SIG-M5 (cell line): Measurements from ENCODE around the gene LYPD6B.

Source experiments
- DNase-seq: peaks from one replicate; lab custom pipeline; 2025; lab: John Stamatoyannopoulos, UW

The LYPD6B gene

DNA sequence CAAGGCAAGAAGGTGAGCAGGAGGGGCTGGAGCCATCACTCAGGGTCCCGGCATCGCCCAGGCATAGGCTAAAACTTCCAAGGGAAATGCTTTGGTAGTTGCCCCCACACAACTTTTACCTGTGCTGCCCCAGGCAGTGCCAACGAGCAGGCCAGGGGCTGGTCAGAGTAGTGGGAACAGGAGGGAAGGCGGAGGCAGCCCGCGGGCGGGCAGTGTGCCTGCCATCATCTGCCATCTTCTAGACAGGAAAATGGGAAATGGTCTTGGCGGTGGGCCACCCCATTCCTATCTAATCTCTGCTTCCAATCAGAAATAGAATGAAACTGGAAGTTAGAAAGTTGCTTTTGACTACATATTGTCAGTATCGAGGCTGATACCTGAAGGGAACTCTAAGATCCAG, 26.0 kb upstream of the LYPD6B start:
- DNase-seq = no peak

GRCh38 chr2:149015501-149015900, 23.0 kb upstream of the LYPD6B start:
- DNase-seq = no peak

- no peak for DNase-seq
Measured at GRCh38 chr2:149015926-149016563, 22.5 kb upstream of the LYPD6B start.

- DNase-seq = no peak
Measured at GRCh38 chr2:149017116-149017985, 21.1 kb upstream of the LYPD6B start.

DNA sequence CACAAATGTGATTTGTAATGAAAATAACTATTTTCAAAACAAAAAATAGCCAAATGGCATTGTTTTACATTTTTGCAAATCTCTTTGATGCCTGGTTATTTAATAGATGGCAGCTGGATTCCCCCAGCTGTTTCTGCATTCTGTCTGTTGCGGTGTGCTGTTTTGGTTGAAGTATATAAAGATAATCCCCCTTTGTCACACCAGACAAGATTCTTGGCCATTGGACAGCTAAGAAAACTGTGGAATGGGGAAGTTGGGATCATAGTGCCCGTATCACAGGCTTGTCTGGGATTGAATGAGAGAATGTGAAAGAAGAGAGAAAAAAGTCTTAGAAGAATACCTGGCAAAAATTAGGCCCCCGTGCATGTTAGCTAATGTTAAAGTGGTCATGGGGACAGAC, 19.5 kb upstream of the LYPD6B start:
- DNase-seq = no peak

DNA sequence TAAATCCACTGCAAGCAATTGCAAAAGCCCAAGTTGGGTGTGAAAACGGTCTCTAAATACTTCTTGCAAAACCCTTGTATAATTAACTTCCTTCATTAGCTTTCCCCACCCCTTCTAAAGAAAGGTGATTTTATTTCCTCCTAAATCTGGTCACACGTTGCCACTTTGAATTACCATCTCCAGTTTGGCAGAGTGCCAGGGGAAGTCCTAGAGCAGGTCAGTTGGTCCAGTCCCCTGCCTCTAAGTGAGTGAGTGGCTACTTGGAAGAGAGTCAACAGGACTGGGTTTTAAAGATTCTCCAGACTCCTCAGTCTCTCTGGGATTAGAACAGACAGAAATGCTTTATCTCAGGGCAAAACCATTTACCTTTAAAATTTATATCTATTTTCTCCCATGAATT, 18.7 kb upstream of the LYPD6B start:
- peak; percentile 23 for DNase-seq

GRCh38 chr2:149020432-149020851, 18.1 kb upstream of the LYPD6B start:
- DNase-seq = peak; percentile 16

DNA sequence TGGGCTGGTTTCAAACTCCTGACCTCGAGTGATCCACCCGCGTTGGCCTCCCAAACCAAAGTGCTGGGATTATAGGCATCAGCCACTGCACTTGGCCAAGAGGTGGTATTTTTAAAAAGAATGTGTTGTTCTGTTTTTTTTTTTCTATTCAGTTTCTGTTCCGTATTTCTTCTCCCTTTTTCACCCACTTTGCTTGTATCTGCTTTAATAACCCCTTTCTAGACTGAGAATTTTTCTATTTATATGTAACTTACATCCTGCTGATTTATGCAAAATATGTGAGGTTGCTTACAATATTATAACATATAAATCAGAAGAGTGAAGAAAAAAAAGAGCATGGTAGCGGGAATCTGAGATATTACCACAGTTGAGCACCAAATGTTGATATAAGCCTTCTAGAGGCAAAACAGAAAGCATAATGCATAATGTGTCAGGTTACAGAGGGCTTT, 17.2 kb upstream of the LYPD6B start:
- no peak for DNase-seq

DNA sequence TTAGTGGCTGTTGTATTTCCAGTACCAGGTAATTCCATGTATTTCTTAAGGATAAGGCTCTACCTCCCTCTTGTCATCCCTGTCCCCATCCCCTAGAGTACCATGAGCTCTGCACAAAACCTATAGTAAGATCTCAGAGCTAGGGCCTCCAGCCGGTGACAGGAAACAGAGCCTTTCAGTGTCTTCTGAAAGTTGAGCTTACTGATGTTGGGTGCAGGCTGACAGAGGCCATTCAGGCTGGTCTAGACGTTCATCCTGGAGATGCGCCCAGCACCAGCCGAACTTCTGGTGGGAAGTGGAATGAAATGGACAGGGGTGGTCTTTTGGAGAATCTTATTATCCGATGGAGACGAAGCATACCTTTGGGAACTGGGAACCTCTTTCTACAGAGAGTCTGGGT, 16.7 kb upstream of the LYPD6B start:
- no peak for DNase-seq

DNA sequence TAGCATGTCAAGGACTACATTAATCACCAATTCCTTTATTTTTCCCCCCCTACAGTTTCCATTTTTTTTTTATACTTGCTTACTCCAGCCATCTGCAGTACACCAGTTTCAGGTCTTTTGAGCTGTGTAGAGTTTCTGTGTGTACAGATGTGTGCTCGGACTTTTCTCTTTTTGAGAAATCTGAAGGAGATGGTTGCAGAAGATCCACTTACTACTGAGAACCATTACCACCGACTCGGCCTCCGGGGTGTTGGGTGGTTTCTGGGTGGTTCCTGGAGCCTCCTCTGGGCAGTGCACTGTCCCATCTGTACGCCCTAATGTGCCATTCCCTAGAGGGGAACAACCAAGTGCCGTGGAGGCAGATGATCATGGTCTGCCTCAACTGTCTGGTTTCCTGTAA, 15.4 kb upstream of the LYPD6B start:
- DNase-seq = no peak

GRCh38 chr2:149027590-149028250, 10.8 kb upstream of the LYPD6B start:
- DNase-seq = no peak

DNA sequence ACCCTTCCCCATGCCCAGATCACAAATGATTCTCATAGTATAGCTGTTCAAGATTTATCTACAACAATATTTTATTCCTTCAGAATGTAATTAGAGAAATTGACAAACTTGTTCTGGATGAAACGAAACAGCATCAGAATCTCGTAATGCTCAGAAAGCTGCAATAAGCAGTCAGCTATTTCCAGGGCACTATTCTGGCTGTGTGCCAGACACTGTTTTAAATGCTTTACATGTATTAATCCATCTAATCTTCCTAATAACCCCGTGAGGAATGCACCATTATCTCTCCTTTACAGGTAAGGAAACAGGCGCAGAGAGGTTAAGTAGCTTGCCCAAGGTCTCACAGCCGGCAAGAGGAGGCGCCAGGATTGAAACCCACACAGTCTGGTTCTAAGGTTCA, 10.1 kb upstream of the LYPD6B start:
- DNase-seq = no peak

DNA sequence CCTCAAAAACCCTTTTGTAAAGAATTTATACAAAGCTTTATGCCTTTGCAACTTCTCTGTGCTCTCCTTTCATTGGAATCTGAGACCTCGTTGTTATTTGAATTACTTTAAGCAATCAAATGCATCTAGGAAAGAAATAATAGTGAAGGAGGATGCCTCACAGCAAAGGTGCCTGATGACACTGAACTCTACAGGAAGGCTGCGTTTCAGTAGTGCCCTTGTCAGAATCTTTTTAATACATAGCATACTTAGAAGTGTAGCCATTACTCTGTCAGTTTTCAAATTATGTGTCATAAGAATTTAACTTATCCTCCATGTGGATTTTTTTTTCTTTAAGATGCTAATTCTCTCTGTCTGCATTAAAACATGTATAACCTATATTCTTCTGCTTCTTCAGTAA, 9.6 kb upstream of the LYPD6B start:
- no peak for DNase-seq

GRCh38 chr2:149029307-149029965, 9.1 kb upstream of the LYPD6B start:
- DNase-seq = no peak

DNA sequence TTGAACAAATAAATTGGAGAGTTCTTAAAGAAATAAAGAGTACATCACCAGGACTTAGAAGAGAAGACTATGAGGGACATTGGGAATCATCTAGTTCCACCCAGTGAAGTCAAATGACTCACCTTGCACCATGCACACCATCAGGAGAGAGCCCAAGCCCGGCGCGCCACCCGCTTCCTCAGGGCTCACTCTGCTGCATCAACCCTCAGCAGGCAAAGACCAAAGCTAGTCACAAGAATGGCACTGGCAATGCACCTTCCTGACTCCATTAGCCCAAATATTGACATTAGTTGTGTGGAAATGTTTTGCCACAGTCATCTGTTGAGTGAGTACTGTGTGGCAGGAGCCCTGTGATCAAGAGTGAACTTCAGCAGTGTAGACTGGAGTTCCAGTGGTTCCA, 7.1 kb upstream of the LYPD6B start:
- no peak for DNase-seq

DNA sequence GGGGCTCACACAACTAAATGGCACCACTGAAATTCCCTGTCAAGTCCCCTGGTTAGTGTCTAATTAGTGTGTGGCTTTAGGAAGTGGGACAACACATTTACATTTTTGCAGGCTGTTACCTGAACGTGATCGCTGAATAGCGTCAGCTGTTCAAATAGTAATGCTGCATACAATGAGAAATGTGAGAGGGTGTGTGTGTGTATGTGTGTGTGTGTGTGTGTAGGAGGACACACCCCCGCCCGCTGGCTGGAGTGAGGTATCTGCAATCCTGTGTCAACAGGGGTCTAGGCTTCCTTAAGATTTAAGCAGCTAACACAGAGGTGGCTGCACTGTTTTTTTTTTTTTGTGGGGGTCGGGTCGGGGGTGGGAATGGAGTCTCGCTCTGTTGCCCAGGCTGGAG, 4.8 kb upstream of the LYPD6B start:
- no peak for DNase-seq

- no peak for DNase-seq
Measured at GRCh38 chr2:149034406-149034805, 4.1 kb upstream of the LYPD6B start.

DNA sequence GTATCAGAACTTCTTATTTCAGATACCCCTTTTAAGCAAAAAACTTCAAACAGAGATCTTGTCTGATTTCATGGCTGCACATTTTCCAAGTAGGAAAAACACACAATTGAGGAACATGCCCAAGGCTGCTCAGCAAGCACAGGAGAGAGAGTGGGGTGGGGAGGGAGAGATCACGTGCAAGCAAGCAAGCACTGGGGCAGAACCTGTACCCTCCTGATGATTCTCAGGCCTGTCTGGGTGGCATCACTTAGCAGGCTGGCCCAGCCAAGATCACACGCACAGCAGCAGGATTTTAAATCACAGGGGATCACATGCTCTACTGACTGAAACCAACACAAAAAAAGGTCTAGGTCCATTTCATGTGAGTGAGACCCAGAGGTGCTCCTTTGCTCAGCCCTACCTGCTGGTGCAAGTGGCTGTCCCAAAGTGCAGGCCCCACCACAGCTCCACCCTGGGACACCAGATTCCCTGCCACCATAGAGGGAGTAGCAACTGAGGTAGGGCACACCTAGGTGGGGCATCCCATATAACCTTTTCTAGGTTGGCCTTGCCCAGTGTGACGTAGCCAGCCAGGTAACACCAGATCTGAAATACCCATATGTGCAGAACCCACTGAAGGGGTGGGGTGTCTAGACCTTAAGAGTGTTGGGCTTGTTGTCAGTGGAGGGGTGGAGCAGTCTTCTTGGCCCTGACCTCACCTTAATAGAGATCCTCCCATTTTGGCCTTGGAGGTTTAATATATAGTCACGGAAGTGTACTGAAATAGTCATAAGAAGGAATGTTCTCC, 1.8 kb upstream of the LYPD6B start:
- no peak for DNase-seq

GRCh38 chr2:149037851-149038250, 648 bp upstream of the LYPD6B start:
- DNase-seq = no peak

DNA sequence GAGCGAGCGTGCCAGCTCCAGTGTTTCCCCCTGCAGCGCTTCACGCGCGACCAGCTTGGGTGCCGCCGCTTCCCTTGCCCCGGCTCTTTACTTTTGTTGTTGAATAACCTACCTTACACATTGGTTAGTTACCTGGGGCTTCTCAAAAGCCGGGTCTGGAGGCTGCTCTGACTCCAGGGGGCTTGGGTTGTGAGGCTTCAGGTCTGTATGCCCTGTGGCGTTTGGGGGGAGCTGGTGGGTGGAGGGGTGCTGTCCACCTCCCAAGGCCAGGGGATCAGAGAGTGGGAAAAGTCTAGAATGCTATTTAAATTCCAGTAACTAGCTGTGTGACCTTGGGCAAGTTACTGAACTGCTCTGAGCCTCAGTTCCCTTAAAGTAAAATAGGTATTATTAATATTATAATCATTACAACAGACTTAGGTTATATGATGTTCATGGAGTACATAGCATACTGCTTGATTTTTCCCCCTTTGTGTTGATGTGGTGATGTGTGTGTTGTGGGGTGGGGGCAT, 770 bp downstream of the LYPD6B start:
- no peak for DNase-seq

DNA sequence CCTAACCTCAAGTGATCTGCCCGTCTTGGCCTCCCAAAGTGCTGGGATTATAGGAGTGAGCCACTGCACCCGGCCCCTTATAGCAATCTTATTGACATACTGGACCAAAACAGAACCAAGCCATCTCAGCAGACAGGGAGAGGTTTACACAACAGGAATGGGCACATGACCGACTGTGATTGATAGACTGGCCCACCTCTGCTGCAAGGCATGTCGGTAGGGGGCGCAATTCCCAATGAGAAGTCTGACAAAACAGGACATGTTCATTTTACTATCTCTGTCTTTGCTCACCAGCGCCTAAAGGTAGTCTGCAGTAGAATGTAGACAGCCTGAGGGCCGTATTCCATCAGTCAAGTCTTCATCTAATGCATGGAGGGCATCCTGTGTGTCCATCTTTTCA, 2.0 kb downstream of the LYPD6B start:
- DNase-seq = no peak
